Fibroblast of lung (primary cell): ENCODE measurements around the gene RGS16.

ENCODE experiments used
- EZH2 ChIP-seq: IDR thresholded peaks from 2 replicates; pipeline ENCODE4 v1.5.1; 2012; ENCODE audit warnings: low read length, control low read depth, mild to moderate bottlenecking; ENCODE audit errors: missing control alignments
- TF ChIP-seq, protein P1 (sequence below), 2 donors: IDR thresholded peaks in 1 of 2; conservative IDR thresholded peaks in 1 of 2; 1 replicate in 1 of 2; 2 replicates in 1 of 2; pipeline ENCODE4 v1.5.1; 2011 to 2012; ENCODE audit warnings: low read length in 2 of 2, control low read depth in 1 of 2, inconsistent platforms in 1 of 2, low read depth in 1 of 2, mild to moderate bottlenecking in 1 of 2

GRCh38 chr1:182624577-182624976, 20.4 kb upstream of the RGS16 start:
- TF ChIP-seq, protein P1, sequence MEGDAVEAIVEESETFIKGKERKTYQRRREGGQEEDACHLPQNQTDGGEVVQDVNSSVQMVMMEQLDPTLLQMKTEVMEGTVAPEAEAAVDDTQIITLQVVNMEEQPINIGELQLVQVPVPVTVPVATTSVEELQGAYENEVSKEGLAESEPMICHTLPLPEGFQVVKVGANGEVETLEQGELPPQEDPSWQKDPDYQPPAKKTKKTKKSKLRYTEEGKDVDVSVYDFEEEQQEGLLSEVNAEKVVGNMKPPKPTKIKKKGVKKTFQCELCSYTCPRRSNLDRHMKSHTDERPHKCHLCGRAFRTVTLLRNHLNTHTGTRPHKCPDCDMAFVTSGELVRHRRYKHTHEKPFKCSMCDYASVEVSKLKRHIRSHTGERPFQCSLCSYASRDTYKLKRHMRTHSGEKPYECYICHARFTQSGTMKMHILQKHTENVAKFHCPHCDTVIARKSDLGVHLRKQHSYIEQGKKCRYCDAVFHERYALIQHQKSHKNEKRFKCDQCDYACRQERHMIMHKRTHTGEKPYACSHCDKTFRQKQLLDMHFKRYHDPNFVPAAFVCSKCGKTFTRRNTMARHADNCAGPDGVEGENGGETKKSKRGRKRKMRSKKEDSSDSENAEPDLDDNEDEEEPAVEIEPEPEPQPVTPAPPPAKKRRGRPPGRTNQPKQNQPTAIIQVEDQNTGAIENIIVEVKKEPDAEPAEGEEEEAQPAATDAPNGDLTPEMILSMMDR (conservative IDR thresholded peaks at IDR 0.05 in 1 of 2, IDR thresholded peaks at IDR 0.05 in 1 of 2; ENCODE audit: low read depth in 1 of 2, low read length in 2 of 2): no peak
- TF ChIP-seq EZH2: no peak
